Measurements from ENCODE around the gene RRAS2.

- TF ChIP-seq CTCF (conservative IDR thresholded peaks at IDR 0.05), result no peak
- no peak for TF ChIP-seq EZH2 (IDR thresholded peaks at IDR 0.05; ENCODE audit: low read depth)
Observed at GRCh38 chr11:14376920-14377319, 17.9 kb upstream of the RRAS2 start.
